Activated T-helper 2 cell treated with anti-CD3 and anti-CD28 coated beads, Interferon-gamma antibody, Interleukin-2, Interleukin-4, amounts not matched to agents 10 μg/mL and 5 μg/mL and 100 μg/mL, durations not matched to agents 14 hours and 24 hours and 36 hours (primary cell): ENCODE data around the gene ENOX2. TPM values are rescaled to one million over a fixed set of nuclear protein-coding genes. Genes with fewer than 3 reads are reported as not detected.

Experiments
- DNase-seq: peaks from one replicate; pipeline ENCODE4 v3.0.0; 2021; ENCODE audit warnings: low spot score
- H3K27ac Mint-ChIP-seq: one replicate; pipeline ENCODE4 v1.8.0; 2021; ENCODE audit warnings: mixed read lengths
- H3K27me3 Mint-ChIP-seq: one replicate; pipeline ENCODE4 v1.8.0; 2021; ENCODE audit warnings: low read depth, mixed read lengths
- H3K36me3 Mint-ChIP-seq: one replicate; pipeline ENCODE4 v1.8.0; 2021; ENCODE audit warnings: low read depth, mixed read lengths
- H3K4me1 Mint-ChIP-seq: one replicate; pipeline ENCODE4 v1.8.0; 2021; ENCODE audit warnings: low read depth, mixed read lengths
- H3K4me3 Mint-ChIP-seq: one replicate; pipeline ENCODE4 v1.8.0; 2021; ENCODE audit warnings: low read depth, mild to moderate bottlenecking, moderate library complexity, mixed read lengths
- H3K9me3 Mint-ChIP-seq: one replicate; pipeline ENCODE4 v1.8.0; 2021; ENCODE audit warnings: mixed read lengths
- intact Hi-C: fragments of 100-400 bp; cut with micrococcal nuclease; formaldehyde crosslinking; loops from one replicate; pipeline ENCODE4 v1.15.1; 2023
- total RNA-seq: library from RNA; stranded (reverse); gene quantifications from 2 replicates; pipeline ENCODE4 v1.2.3, GENCODE V29; 2022

ENOX2 gene
- total RNA-seq, 1 donor from 2014 or later: 17.7 TPM

- Mint-ChIP-seq H3K27ac (no peak overlapping the region), H3K9me3 (no peaks in the 10 kb centered on the region), H3K4me3 (no peak overlapping the region), H3K27me3 (no peaks in the 10 kb centered on the region), H3K36me3 (peaks cover 3% of the 10 kb centered on the region), H3K4me1 (peaks cover 2% of the 10 kb centered on the region)
- intact Hi-C loops: no loop called here
- no peak for DNase-seq
Observed at GRCh38 chrX:130758072-130758471, 144.9 kb downstream of the ENOX2 start.

GRCh38 chrX:130756233-130756632 is 146.8 kb downstream of the ENOX2 start:
- DNase-seq: no peak
- H3K36me3 Mint-ChIP-seq: no peaks in the 10 kb centered on the region
- peaks cover 2% of the 10 kb centered on the region for H3K4me1 Mint-ChIP-seq
- intact Hi-C loops: no loop called here
- no peak overlapping the region for H3K4me3 Mint-ChIP-seq
- H3K9me3 Mint-ChIP-seq: no peaks in the 10 kb centered on the region
- H3K27me3 Mint-ChIP-seq: no peaks in the 10 kb centered on the region
- H3K27ac Mint-ChIP-seq: no peak overlapping the region

DNA sequence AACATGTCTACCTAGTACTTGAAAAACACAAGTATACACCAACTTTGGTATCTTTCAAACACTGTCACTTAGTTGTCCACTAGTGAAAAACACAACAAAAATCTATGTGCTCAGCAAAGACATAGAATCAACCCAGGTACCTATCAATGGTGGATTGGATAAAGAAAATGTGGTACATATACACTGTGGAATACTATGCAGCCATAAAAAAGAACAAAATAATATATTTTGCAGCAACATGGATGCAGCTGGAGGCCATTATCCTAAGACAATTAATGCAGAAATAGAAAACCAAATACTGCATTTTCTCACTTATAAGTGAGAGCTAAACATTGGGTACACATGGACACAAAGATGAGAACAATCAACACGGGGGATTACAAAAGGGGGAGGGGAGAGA is 148.7 kb downstream of the ENOX2 start:
- intact Hi-C loops: no loop called here
- H3K4me1 Mint-ChIP-seq: peaks cover 1% of the 10 kb centered on the region
- no peaks in the 10 kb centered on the region for H3K27me3 Mint-ChIP-seq
- DNase-seq: no peak
- H3K27ac Mint-ChIP-seq: no peak overlapping the region
- no peaks in the 10 kb centered on the region for H3K36me3 Mint-ChIP-seq
- no peaks in the 10 kb centered on the region for H3K9me3 Mint-ChIP-seq
- no peak overlapping the region for H3K4me3 Mint-ChIP-seq

DNA sequence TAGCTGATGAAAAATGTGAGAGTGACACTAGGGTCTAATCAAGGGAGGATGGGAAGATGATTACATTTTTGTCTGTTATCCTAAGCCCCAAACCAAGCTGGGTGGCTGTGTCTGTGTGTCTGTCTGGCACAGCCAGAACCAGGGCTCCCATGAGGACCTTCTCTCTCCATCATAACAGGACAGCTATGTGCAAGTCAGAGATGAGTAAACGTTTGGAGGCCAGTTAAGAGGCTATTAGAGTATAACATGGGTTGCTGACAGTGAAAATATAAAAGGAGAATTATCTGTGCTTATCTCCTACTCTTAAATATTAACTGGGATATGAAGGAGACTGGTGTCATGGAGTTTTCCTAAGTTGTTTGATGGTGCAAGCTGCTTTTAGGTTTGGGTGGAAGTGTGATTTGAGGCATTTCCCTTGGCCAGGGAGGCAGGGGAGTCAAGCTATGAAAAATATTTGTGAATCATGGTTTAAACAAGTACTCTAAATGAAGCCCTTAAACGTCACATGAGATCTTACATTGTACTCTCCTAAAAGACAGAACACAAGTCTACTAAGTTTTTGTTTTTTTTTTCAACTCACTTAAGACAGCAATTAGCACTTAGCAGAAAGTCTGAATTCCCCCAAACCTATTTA is 156.2 kb downstream of the ENOX2 start:
- Mint-ChIP-seq H3K9me3 (no peaks in the 10 kb centered on the region), H3K4me3 (no peak overlapping the region), H3K27me3 (no peaks in the 10 kb centered on the region), H3K4me1 (no peaks in the 10 kb centered on the region), H3K27ac (no peak overlapping the region), H3K36me3 (no peaks in the 10 kb centered on the region)
- intact Hi-C loops: no loop called here
- DNase-seq: no peak

- Mint-ChIP-seq H3K27me3 (no peaks in the 10 kb centered on the region), H3K36me3 (no peaks in the 10 kb centered on the region), H3K27ac (no peak overlapping the region), H3K4me3 (no peak overlapping the region), H3K9me3 (no peaks in the 10 kb centered on the region), H3K4me1 (no peaks in the 10 kb centered on the region)
- intact Hi-C loops: no loop called here
- no peak for DNase-seq
Observed at GRCh38 chrX:130746077-130746476, 156.9 kb downstream of the ENOX2 start.

DNA sequence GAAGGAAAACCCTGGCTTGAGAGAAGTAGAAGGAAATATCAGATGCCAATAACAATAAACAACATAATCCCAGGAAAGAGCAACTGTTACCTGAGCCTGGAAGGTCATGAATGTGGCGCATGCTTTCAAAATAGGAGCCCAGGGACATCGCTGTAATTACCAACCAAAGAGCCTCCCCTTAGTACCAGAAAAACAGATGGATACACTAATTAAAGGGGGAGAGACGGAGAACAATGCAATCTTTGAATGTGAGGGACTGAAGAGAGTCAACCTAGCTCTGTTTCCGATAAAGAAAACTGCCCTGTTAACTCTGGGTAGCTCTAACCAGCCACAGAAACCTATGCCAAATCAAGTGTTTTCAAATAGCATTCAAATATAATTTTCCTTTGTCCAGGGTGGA is 161.4 kb downstream of the ENOX2 start:
- no peak for DNase-seq
- Mint-ChIP-seq H3K9me3 (no peaks in the 10 kb centered on the region), H3K4me3 (no peak overlapping the region), H3K27ac (no peak overlapping the region), H3K4me1 (no peaks in the 10 kb centered on the region), H3K27me3 (no peaks in the 10 kb centered on the region), H3K36me3 (no peaks in the 10 kb centered on the region)
- intact Hi-C loops: no loop called here

DNA sequence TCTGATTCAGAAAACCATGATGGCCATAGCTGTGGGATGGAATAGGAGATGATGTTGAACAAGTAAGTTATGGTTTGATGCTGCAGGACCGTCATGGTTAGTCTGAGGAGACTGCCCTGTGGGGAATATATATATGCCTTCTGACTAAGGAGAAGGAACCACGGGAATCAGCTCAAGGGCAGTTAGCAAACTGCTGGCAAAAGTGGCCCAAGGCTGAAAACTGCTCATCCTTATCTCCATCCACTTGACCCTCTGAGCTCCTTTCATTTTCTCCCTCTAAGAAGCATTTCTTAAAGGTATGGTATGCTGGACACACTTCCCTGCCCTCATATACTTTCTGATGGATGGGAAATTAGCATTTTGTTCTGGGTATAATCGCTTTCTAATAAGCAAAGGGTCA is 161.9 kb downstream of the ENOX2 start:
- Mint-ChIP-seq H3K27me3 (no peaks in the 10 kb centered on the region), H3K4me1 (no peaks in the 10 kb centered on the region), H3K4me3 (no peak overlapping the region), H3K27ac (no peak overlapping the region), H3K36me3 (no peaks in the 10 kb centered on the region), H3K9me3 (no peaks in the 10 kb centered on the region)
- intact Hi-C loops: no loop called here
- no peak for DNase-seq

- DNase-seq: no peak
- no peak overlapping the region for H3K27ac Mint-ChIP-seq
- H3K27me3 Mint-ChIP-seq: no peaks in the 10 kb centered on the region
- intact Hi-C loops: no loop called here
- H3K4me1 Mint-ChIP-seq: no peaks in the 10 kb centered on the region
- H3K36me3 Mint-ChIP-seq: no peaks in the 10 kb centered on the region
- no peaks in the 10 kb centered on the region for H3K9me3 Mint-ChIP-seq
- H3K4me3 Mint-ChIP-seq: no peak overlapping the region
Observed at GRCh38 chrX:130738638-130739195, 164.3 kb downstream of the ENOX2 start.

DNA sequence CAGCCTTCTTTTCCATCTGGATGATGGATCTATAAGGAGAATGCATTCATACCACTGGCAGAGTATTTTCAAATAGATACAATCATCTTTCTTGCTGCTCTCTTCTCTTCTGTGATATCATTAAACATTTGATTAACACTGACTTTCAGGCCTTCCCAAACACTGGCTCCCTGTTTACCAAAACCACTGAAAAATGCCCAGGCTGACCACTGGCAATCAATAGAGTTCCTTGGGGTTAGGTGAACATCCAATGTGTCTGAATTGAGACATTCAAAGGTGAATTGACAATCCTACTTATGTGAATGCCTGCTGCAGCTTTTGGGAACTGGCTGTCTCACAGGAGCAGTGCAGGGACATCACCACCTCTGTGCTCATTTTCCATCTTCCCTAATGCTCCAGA is 168.3 kb downstream of the ENOX2 start:
- Mint-ChIP-seq H3K9me3 (peaks cover 24% of the 10 kb centered on the region), H3K27me3 (no peaks in the 10 kb centered on the region), H3K4me1 (no peaks in the 10 kb centered on the region), H3K27ac (no peak overlapping the region), H3K4me3 (no peak overlapping the region), H3K36me3 (peaks cover 5% of the 10 kb centered on the region)
- no peak for DNase-seq
- intact Hi-C loops: no loop called here

DNA sequence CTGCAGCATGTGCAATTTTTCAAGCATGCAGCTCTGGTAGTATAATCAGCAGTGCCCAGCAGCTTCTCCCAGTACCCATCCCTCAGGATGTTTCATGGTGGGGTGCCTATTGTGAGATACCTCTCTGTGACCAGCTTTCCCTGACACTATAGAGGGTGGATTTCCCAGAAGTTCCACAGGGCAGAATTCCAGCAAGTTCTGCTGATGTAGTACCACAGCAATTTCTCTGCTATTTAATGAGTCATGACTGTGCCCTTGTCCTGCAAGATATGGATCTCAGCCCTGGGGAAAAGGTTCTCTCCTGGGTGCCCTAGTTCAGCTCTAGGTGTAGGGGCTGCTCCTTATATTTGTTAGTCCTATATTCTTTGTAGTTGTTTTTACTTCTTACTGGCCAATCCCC is 174.8 kb downstream of the ENOX2 start:
- no peaks in the 10 kb centered on the region for H3K27me3 Mint-ChIP-seq
- no peak overlapping the region for H3K27ac Mint-ChIP-seq
- peaks cover 48% of the 10 kb centered on the region for H3K9me3 Mint-ChIP-seq
- intact Hi-C loops: no loop called here
- no peak for DNase-seq
- H3K4me1 Mint-ChIP-seq: no peaks in the 10 kb centered on the region
- no peak overlapping the region for H3K4me3 Mint-ChIP-seq
- peaks cover 22% of the 10 kb centered on the region for H3K36me3 Mint-ChIP-seq

DNA sequence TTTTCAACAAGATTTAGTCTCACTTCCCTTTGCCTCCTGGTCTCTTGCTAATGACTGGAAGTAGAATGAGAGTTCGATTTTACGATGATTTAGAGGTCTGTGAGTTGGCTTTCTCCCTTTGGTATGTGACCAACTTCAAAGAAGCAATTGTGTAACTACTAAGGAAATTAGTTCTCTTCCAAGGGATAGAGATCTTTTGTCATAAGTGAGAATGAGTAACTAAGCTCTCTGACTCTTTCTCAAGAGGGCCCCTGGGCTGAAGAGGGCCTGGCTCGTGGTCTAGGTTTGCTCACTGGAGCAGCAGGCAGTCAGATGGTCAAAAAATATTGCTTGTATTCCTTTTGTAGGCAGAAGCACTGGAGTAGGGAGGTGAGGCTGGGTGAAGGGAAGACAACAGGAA is 176.3 kb downstream of the ENOX2 start:
- Mint-ChIP-seq H3K4me3 (no peak overlapping the region), H3K9me3 (peaks cover 36% of the 10 kb centered on the region), H3K27me3 (no peaks in the 10 kb centered on the region)

DNA sequence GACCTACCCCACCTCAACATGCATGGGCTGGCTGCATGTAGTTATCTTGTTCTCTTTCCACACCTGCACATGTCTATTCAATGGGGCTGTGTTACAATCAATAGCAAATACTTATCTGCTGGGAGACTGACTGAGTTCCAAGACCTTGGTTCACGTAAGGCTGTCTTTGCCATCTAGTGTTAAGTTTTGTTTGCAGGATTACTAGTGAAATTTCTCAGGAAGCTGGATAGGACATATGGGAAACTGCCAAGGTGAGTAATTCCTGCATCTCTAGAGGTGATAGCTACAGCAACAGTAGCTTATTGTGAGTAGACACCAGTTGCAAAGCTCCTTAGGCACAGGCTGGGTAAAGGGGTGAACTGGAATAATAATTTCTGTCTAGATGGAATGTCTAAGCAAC is 177.5 kb downstream of the ENOX2 start:
- H3K9me3 Mint-ChIP-seq: peaks cover 31% of the 10 kb centered on the region
- intact Hi-C loops: no loop called here
- H3K36me3 Mint-ChIP-seq: peaks cover 22% of the 10 kb centered on the region
- peaks cover 8% of the 10 kb centered on the region for H3K4me1 Mint-ChIP-seq
- no peak overlapping the region for H3K27ac Mint-ChIP-seq
- no peak overlapping the region for H3K4me3 Mint-ChIP-seq
- H3K27me3 Mint-ChIP-seq: no peaks in the 10 kb centered on the region
- no peak for DNase-seq

More for the DNA sequence above, 176.3 kb downstream of the ENOX2 start:
- Mint-ChIP-seq H3K27ac (no peak overlapping the region), H3K4me1 (peaks cover 8% of the 10 kb centered on the region), H3K36me3 (peaks cover 22% of the 10 kb centered on the region)
- intact Hi-C loops: no loop called here
- no peak for DNase-seq

- H3K27me3 Mint-ChIP-seq: no peaks in the 10 kb centered on the region
- intact Hi-C loops: no loop called here
- no peak overlapping the region for H3K4me3 Mint-ChIP-seq
Observed at GRCh38 chrX:130719413-130719812, 183.6 kb downstream of the ENOX2 start.

GRCh38 chrX:130718137-130718536 is 184.9 kb downstream of the ENOX2 start:
- Mint-ChIP-seq H3K36me3 (no peaks in the 10 kb centered on the region), H3K9me3 (no peaks in the 10 kb centered on the region), H3K4me3 (no peak overlapping the region), H3K4me1 (peaks cover 17% of the 10 kb centered on the region), H3K27me3 (no peaks in the 10 kb centered on the region), H3K27ac (no peak overlapping the region)
- no peak for DNase-seq
- intact Hi-C loops: no loop called here

More at GRCh38 chrX:130719413-130719812, 183.6 kb downstream of the ENOX2 start:
- H3K4me1 Mint-ChIP-seq: peaks cover 17% of the 10 kb centered on the region
- no peaks in the 10 kb centered on the region for H3K9me3 Mint-ChIP-seq
- no peak for DNase-seq
- no peaks in the 10 kb centered on the region for H3K36me3 Mint-ChIP-seq
- H3K27ac Mint-ChIP-seq: no peak overlapping the region
